HS-5 (cell line): ENCODE data around the gene FAM174B.

Experiments used
- DNase-seq: peaks from one replicate; pipeline ENCODE4 v3.0.0-alpha.2; 2012; ENCODE audit warnings: low read depth

The FAM174B gene

DNA sequence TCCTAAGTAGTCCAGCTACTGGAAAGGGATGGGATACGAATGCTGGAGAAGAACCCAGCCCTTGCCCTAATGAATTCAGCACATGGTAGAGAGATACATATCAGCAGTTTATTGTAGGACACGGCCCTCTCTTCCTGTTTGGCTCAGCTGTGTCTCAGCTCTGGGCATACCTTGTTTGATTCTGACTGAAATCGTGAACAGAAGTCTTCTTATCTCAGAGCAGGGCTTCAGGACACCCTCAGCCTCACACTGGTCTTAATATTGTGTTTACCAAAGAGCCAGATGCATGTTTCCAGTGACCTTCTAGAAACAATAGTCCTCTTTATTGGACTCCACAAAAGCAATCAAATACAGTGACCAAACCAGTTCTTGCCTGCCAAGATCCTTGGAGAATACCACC lies 54.7 kb downstream of the FAM174B start:
- DNase-seq, result no peak

DNA sequence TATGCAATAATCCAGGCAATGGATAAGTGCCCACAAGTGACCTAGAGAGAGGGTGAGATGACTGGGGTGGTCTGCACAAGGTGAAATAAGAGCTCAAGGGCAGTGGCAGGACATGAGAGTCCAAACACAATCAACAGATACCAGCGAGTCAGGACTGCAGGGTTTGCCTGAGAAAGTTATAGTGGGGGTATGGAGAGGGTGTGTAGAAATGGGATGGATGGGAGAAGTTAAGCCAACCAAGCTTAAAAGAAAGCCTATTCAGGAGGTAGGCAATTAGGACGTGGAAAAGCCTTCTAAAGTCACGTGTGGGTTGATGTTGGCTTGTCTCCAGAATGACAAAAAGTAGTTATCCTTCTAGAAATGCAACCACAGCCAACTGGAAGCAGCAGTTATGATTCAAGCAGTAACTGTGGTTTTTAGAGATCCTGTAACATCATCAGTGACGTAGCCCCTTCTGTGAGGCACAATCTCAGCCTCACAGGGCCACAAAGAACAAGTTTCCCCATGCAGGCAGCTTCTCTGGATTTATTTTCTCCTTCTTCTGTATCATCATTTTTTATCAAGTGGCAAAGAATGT lies 56.1 kb downstream of the FAM174B start:
- no peak for DNase-seq

DNA sequence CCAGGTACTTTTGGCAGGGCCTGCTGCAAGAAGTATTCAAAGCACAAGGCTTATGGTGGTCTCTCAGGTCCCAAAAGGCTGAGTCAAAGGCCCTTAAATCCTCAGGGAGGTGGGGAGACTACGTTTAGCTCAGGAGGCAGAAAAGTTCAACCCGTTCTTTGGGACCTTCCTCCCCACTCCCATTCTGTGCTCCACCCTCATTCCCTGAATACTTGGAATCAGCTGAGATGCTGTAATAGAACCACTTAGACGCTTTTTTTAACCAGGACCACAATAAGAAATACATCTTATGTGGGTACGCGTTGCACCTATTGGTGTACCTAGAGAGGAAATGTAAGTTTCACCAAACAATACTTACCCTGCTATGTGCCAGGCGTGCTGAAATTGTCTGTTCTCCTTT lies 58.0 kb downstream of the FAM174B start:
- no peak for DNase-seq

DNA sequence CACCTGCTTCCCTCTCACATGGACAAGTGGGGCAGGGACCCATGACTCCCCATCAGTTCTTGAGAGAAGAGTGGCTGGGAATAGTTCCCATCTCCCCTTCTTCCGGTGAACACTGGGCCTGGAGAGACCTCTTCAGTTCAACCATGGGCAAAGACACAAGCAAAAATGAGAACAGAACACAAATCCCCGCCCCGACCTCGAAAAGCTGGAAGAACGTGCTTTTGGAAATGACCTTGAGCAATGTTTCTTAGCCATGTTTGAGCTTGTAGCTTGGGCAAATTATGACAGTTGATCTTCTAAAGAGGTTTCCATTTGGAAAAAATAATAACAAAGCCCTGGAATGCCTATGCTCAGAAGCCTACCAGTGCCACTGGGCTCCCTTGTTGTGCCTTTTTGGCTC lies 59.0 kb downstream of the FAM174B start:
- DNase-seq, result no peak

DNA sequence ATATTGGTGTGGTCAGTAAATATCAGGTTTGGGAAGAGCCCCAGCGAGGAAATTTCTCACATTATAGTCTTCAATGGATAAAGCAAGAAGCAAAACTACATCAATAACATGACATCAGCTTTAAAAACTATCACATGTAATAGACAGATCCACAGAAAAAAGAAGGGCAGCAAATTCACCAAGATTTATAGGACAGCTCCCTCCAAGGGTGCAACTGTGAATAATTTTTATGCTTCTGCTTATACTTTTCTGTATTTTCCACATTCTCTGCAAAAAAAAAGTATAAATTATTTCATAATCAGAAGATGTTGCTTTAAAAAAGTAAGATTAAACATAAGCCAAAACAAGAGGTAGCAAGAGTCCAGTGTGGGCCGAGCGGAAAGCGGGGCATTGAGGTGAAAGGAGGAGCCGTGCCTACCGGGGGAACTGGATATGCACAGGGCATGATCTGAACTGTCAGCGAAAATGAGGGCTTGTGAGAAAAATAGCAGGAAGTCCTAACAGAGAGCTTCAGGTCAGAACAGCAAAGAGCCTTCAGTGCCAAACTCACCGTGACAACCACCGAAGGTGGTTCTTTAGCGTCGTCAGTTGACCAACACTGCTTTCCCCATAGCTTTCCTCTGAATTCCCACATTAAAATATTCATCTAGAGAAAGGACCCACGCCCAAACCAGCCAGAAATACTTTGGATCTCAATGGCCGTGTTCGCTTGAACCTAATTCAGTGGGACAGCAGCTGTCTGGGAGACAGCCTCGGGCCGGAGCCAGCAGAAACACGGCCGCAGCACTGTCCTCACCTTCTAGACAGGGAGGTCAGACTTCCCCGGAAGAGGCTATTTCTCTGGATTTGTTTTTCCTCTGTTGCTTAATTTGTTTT lies 59.8 kb downstream of the FAM174B start:
- DNase-seq, result no peak

DNA sequence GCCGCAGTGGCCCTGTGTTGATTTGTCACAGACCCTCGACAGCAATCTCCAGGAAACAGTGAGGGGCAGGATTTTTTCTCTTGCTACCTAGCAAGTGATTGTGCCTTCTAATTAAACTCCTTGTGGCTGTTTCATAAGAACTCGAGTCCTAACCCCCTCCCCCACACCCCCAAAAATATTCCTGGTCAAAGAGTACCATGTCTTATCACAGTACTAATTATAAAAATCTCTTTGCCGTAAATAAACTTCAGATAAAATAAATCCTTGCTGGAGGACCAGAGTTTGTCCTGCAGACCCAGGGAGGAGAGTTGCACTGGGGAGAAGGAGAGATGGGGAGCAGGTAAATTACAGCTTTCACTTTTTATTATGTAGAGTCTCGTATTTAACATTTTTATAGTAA lies 64.3 kb downstream of the FAM174B start:
- no peak for DNase-seq

DNA sequence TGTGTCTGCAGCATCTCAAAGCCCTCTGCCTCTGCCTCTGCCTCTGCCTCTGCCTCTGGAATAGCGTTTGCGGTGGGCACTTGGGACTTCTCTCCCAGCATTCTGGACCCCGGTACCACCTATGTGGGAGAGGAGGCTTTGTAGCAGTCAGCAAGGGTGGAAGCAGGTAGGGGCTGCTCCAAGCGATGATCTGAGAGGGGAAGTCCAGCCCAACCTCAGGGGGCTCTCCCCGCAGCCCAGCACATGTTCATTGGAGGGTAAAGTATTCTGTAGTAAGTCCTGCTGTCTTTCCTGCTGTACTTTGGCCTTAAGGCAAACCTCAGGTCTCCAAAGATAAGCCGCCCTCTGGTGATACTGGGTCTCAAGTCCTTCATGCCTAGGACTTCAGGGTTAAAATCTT lies 68.6 kb downstream of the FAM174B start:
- DNase-seq, result no peak

DNA sequence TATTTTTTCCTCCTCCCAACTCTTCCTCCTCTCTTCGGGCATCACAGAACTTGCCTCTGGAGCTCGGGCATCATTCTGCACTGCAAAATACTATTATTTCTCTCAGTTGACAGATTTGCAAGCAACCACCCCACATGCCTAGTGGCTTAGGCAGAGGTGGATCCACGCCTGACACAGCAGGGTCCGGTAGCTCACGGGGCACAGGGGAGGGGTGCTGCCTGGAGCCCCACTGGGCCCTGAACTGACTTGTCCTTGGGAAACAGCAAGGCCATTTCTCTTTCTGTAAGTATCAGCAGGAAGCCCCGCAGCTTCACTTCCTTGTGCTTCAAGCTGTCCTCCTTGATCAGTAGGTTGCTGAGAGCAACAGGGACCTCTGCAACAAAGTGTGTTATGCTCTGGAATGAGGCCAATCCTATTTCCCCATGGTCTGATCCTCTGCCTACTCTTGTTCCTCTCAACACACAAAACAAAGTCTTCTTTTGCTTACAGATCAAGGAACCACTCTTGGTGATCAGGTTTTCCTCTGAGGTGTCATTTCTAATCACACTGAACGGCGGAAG lies 69.1 kb downstream of the FAM174B start:
- no peak for DNase-seq

DNA sequence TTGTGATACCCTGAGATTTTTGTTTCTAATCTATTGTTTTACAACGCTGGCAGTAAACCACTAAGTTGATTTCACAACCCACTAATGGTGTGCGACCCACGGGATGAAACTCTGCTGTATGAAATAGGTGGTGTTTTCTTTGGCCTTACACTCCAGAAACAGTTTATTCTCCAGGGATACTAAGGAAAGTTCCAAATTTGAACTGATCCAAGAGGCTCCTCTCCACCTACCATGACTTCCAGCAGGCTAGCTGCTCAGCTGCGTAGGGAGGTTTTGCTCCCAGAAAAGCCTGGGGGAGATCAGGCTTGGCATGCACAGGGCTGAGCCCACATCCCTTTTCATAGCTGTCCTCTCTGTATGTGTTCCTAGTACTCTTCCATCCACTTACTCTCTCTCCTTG lies 71.5 kb downstream of the FAM174B start:
- DNase-seq, result no peak

DNA sequence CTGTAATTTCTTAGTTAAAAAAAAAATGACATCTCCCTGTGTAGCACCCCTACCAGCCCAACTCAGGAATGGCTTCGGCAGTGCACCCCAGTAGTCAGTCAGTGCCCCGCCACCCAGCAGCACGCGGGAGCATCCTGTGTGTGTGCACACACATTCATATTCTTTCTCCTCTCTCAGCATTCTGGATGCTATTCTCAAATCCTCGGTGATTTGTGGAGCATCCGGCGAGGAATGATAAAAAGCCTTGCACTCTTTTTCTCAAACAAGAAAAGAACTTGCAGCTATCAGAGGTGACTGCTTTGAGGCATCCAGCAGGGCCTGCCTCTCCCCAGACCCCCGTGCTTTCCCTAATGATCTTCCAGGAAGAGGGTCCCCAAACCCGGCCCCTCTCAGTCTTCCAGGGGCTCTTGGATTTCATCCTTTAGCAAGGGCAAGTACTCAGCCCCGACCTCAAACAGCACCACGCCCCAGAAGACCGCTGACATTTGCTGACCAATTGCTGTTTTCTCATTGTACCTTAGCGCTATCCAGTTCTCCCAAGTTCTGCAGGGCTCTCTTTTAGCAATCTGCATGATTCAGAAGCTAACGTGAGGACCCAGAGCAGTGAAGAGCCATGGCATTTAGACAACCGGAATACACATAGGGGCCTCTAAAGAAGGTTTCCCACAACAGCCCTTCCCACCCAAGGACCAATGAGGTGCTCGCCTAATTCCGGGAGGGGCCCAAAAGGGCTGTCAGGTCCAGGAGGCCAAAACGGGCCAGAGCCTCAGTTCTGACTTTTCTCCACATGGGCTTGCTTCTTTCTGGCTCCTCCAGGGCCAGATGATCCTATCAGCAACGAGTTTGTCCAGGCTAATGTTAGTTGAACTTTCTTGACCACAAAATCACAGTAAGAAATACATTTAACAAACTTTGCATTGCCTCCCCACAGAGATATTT lies 72.2 kb downstream of the FAM174B start:
- DNase-seq, result no peak

DNA sequence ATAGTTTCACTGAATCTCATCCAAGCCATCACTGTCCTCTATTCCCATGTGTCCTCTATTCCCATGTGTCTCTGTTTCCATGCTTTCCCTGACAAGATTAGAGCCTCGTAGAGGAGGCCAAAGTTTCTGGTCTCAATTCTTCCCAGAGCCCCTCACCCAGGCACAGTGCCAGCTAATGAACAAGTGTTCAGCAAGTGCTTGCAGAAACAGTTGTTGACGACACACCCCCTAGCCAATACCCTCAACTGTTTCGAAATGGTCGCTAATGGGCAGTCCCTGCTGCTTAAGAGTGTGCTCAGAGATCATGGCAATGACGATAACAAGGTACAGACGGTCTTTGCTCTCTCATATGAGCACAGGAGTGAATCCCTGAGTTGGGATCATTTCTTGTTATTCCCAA lies 73.4 kb downstream of the FAM174B start:
- DNase-seq, result no peak

DNA sequence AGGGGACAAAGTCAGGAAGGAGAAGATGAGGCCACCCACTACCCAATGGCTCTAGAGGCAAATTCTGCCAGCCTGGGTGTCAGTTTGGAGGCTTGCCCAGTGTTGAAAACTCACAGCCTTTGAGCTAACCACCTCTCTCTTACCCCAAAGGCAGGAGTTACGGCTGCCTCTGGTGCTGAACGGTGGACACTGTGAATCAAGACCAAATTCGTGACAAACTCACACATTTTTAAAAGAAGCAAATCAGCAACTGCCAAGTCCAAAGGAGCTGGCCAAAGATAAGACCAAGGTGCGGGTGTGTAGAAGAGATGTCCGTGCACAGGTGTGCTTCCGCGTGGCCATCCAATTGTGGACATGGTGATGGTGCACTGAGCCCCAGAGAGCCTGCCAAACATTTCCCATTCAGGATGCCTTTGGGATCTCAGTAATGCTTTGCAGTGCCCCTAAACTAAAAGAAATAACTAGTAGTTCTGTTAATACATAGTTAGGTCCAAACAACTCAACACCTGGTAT lies 74.6 kb downstream of the FAM174B start:
- DNase-seq, result no peak

DNA sequence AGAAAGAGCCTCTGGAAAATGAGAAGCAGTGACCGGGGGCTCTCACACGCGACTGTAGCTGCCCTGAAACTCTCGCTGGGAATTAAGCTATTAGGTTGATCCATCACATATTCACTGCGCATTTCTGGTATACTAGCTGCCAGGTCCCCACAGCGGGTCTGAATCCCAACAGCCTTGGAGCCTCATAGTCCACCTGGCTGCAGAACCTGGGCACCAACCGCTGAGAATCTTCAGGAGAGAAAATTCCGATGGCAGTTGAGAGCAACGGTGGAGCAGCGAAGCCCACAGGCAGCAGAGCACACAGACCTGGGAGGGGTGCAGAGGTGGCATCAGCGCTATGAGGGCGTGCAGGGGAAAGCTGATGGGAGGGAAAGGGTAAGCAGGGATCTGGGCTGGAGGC lies 75.1 kb downstream of the FAM174B start:
- DNase-seq, result no peak

DNA sequence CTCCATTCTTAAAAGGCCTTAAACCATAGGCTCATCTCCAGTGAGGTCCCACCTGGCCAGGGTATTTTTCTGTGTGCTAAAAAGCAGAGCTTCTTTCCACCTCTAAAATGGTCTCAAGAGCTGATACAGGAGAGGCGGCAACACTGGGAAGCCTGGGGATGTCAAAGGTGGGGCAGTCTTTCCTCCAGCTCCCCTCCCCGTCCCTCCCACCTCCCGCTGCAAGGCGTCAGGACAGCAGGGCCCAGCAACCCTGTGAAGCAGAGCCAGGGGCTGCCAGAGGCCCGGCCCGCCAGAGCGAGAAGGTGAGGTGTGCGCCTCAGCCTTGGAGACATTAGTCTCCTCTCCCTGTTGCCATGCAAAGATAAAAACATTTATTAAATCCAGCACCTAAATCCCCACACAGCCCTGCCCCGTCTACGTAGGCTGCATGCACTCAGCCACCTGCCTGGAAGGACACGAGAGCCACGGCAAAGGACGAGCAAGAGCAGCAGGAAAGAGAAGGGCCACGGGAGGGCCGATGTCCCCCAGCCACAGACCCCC lies 75.6 kb downstream of the FAM174B start:
- no peak for DNase-seq

DNA sequence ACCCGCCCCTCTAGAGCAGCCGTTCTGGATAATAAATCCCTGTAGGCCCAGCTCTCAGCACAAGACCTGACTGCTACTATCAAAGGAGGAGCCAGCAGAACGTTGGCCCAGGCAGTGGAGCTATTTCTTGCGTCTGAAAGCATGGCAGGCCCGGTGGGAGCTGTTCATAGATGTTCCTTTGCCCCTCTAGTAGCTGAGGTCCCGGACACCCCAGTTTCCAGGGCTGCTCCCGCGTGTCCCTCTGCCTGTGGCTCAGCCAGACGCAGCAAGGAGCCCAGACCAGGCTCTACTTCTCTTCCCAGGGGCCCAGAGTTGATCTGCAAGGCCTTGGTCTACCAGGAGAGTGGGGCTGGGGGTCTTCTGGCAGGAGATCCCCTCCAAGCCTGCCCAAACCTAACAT lies 76.1 kb downstream of the FAM174B start:
- no peak for DNase-seq

DNA sequence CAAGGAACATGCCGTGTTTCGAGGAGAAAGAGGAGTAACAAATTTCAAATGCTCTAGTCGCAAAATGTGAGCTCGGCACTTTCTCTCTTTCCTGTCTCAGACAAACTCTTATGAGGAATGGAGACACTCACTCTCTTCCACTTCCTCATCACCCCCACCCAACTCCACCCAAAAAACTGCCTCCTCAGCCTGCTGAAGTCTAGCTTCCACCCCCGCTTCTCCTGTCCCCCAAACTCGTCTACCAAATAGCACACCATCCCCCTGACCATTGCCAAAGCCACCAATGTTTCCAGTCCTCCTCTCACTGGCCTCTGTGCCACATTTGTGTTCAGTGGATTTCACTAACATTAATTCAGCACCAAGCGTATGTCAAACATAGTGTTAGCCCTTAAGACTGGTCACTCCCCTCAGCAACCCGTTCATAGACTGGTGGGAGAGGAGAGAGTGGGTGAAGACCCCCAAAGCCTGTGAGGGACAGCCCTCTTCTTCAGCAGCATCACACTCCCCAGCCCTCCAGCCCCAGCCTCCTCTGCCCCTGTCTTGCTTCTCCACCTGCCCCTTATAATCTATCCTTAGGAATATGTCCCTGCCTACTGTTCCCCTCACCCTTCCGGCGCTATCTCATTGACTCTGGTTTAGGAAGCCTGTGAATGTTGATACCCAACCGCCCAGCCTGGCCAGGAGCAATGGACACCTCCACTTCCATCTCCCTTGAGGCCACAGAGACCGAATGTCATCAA lies 77.3 kb downstream of the FAM174B start:
- DNase-seq, result no peak

DNA sequence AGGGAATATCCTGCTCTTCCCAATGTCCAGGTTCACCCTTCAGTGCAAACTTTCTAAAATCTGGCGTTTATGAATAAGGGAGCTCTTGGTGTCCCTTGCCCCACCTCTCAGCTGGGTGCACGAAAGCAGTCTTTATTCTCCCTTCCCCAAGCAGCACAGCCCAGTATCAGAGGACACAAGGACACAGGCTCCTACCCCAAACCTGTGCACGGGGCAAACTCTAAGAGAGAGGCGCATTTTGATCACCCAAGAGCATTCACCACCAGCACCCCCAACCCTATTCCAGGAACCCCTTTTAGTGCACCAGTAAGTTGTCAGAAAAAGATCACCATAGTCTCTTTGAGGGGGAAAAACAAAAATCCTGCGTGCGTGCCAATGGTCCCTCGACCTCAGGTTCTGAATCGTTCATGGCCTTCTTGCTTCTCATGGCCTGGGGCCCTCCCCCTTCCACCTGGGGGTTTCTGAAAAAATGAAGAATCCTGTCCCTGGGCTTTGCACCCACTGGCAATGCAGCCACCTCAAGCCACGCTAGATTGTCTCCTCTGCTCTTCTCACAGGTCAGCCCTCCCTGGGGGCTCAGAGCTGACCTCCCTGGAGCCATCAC lies 78.9 kb downstream of the FAM174B start:
- DNase-seq, result no peak

DNA sequence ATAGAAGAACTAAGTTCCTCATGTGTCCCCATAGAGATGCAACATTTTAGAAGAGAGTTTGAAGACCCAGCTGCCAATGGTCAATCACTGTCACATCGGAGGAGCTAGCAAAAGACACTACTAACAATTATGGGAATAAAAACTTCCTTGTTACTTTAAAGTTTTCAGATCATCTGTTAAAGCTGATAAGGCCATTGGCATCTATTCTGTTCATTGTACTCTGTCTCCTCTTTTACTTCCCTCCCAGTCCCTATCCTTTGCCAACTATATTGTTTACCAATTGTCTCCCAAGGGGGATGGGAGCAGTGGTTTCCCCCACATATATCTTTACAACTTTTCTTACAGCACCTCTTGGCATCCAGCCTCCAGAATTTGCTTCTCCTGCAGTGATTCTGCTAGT lies 81.0 kb downstream of the FAM174B start:
- no peak for DNase-seq

DNA sequence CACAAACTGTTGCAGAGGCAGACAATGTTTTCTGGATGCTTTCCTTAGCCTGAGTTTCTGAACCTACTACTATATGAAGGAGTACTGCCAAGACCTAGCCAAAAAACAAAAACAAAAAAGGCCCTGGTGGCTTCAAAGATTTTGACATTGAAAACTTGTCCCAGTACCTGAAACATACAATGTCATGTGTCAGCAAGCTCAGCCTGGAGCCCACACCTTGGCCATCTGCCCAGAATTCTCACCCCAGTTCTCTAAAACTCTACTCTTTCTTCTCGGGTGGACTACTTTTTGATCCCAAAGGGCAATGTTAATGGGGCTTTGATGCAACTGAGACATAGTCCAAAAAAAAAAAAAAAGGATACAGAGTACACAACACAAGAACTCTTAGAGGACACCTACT lies 81.4 kb downstream of the FAM174B start:
- no peak for DNase-seq

DNA sequence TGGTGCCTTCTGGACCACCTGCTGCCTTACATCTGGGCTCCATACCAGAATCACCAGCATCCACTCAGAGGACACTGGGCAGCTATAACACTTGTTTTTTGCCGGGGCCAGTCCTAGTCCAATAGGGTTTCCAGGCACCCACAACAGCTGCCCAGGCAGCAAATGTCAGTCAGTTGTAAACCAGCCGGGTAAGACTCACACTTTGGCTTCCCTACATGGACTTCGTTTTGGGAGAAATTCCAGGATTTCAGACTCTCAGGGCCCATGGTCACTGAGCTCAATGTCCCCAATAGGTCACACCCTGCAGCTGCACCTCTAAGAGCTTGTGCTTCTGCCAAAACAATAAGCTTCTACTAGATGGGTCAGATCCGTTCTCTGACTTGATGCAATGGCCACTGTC lies 83.8 kb downstream of the FAM174B start:
- no peak for DNase-seq

DNA sequence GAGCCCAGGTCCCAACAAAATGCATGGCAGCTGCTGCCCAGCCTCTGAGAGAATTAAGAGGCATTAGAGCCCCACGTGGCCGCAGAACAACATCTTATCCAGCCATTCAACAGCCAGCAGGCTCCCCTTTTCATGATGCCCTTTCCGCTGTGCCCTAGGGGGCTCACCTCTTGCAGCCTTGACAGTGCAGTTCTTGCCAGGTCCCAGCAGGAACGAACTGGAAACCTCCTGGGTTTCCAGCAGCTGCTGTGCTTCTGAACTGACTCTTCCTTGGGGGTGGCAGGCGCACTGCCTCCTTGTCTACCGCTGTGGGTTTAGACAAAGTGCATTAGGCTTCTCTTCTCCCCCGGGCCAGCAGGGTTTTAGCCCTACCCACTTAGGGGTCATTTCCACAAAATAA lies 85.2 kb downstream of the FAM174B start:
- no peak for DNase-seq
